GM23338 (cell line): ENCODE data around the gene ZNF74.

Experiments
- CREB1 ChIP-seq: fragments of 250-450 bp; sonication (Bioruptor Pico); IDR thresholded peaks from 2 replicates; pipeline ENCODE4 v1.5.0; 2020; ENCODE audit warnings: low read depth, mild to moderate bottlenecking, moderate library complexity
- CTCF ChIP-seq, 2 experiments: fragments of 200-600 bp in 1 of 2; sonication (generic) in 1 of 2; conservative IDR thresholded peaks; 2 replicates each; pipeline versions ENCODE4 v1.5.1 to v1.6.1; 2016 to 2017; ENCODE audit warnings: antibody characterized with exemption in 2 of 2, low read depth in 2 of 2, mild to moderate bottlenecking in 2 of 2, moderate library complexity in 1 of 2
- EZH2 ChIP-seq: fragments of 200-600 bp; sonication (generic); IDR thresholded peaks from one replicate; pipeline ENCODE4 v1.8.0; 2017; ENCODE audit warnings: antibody characterized with exemption, mild to moderate bottlenecking, low read depth; ENCODE audit not compliant: unreplicated experiment
- EZH2phosphoT487 ChIP-seq: fragments of 200-600 bp; sonication (generic); IDR thresholded peaks from one replicate; pipeline ENCODE4 v1.8.1; 2018; ENCODE audit warnings: antibody characterized with exemption; ENCODE audit not compliant: unreplicated experiment
- JUNB ChIP-seq: IDR thresholded peaks from one replicate; pipeline ENCODE4 v1.6.1; 2016; ENCODE audit warnings: antibody characterized with exemption; ENCODE audit not compliant: unreplicated experiment
- POLR2AphosphoS5 ChIP-seq: IDR thresholded peaks from 2 replicates; pipeline ENCODE4 v1.6.1; 2016; ENCODE audit warnings: antibody characterized with exemption, low read depth
- ZNF114 ChIP-seq: fragments of 250-450 bp; sonication (Bioruptor Pico); IDR thresholded peaks from 2 replicates; pipeline ENCODE4 v1.5.0; 2020; ENCODE audit warnings: mild to moderate bottlenecking, moderate library complexity
- TF ChIP-seq, protein P1 (sequence below): IDR thresholded peaks from 2 replicates; pipeline ENCODE4 v1.6.1; 2016; ENCODE audit warnings: antibody characterized with exemption
- TF ChIP-seq, protein P2 (sequence below): IDR thresholded peaks from one replicate; pipeline ENCODE4 v1.6.1; 2018; ENCODE audit warnings: antibody characterized with exemption; ENCODE audit not compliant: unreplicated experiment

- TF ChIP-seq CTCF (conservative IDR thresholded peaks at IDR 0.05; ENCODE audit: low read depth in 2 of 2) (no peak), CREB1 (CRISPR knock-in tag) (no peak), EZH2 (peak; percentile 68), JUNB (no peak), POLR2AphosphoS5 (no peak), EZH2phosphoT487 (no peak), ZNF114 (CRISPR knock-in tag) (no peak)
- TF ChIP-seq, protein P1, sequence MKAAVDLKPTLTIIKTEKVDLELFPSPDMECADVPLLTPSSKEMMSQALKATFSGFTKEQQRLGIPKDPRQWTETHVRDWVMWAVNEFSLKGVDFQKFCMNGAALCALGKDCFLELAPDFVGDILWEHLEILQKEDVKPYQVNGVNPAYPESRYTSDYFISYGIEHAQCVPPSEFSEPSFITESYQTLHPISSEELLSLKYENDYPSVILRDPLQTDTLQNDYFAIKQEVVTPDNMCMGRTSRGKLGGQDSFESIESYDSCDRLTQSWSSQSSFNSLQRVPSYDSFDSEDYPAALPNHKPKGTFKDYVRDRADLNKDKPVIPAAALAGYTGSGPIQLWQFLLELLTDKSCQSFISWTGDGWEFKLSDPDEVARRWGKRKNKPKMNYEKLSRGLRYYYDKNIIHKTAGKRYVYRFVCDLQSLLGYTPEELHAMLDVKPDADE = no peak
- TF ChIP-seq, protein P2, sequence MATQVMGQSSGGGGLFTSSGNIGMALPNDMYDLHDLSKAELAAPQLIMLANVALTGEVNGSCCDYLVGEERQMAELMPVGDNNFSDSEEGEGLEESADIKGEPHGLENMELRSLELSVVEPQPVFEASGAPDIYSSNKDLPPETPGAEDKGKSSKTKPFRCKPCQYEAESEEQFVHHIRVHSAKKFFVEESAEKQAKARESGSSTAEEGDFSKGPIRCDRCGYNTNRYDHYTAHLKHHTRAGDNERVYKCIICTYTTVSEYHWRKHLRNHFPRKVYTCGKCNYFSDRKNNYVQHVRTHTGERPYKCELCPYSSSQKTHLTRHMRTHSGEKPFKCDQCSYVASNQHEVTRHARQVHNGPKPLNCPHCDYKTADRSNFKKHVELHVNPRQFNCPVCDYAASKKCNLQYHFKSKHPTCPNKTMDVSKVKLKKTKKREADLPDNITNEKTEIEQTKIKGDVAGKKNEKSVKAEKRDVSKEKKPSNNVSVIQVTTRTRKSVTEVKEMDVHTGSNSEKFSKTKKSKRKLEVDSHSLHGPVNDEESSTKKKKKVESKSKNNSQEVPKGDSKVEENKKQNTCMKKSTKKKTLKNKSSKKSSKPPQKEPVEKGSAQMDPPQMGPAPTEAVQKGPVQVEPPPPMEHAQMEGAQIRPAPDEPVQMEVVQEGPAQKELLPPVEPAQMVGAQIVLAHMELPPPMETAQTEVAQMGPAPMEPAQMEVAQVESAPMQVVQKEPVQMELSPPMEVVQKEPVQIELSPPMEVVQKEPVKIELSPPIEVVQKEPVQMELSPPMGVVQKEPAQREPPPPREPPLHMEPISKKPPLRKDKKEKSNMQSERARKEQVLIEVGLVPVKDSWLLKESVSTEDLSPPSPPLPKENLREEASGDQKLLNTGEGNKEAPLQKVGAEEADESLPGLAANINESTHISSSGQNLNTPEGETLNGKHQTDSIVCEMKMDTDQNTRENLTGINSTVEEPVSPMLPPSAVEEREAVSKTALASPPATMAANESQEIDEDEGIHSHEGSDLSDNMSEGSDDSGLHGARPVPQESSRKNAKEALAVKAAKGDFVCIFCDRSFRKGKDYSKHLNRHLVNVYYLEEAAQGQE = no peak
Measured at GRCh38 chr22:20436307-20436767, 42.4 kb downstream of the ZNF74 start.
